Body of pancreas (tissue), 4 donors: ENCODE data around the gene EPB41L5. TPM values are rescaled to one million over a fixed set of nuclear protein-coding genes. Genes with fewer than 3 reads are reported as not detected.

ENCODE experiments used
- ATAC-seq: fragments of 150-250 bp; one replicate; pipeline ENCODE4 v1.9.1; 2016
- DNase-seq, 4 donors: peaks; one replicate each; pipeline ENCODE4 v3.0.0-alpha.2; 2019
- H3K27ac ChIP-seq, 4 donors: fragments of 200-600 bp; sonication (generic); 1 replicate in 3 of 4; 2 replicates in 1 of 4; pipeline versions ENCODE4 v1.5.1 to v1.6.1; 2016 to 2019; ENCODE audit warnings: mild to moderate bottlenecking in 1 of 4, mixed read lengths in 1 of 4, moderate library complexity in 1 of 4
- H3K27me3 ChIP-seq, 2 donors: fragments of 200-600 bp; sonication (generic); one replicate each; pipeline ENCODE4 v1.6.0; 2016; ENCODE audit warnings: mild to moderate bottlenecking in 1 of 2
- H3K36me3 ChIP-seq, 2 donors: fragments of 200-600 bp; sonication (generic); replicated peaks in 1 of 2; 2 replicates each; pipeline ENCODE4 v1.5.1; 2016; ENCODE audit warnings: low read depth in 2 of 2; ENCODE audit not compliant: insufficient read depth in 1 of 2
- H3K4me1 ChIP-seq: fragments of 200-600 bp; sonication (generic); one replicate; pipeline ENCODE4 v1.6.0; 2016
- H3K4me3 ChIP-seq, 2 donors: fragments of 200-600 bp; sonication (generic); 1 replicate in 1 of 2; 2 replicates in 1 of 2; pipeline ENCODE4 v1.5.1; 2016 to 2019
- H3K9me3 ChIP-seq, 3 donors: fragments of 200-600 bp; sonication (generic); 1 replicate in 2 of 3; 2 replicates in 1 of 3; pipeline ENCODE4 v1.5.1; 2016
- POLR2A ChIP-seq, 3 donors: fragments of 450-650 bp; IDR thresholded peaks; one replicate each; pipeline ENCODE4 v1.6.1; 2016; ENCODE audit warnings: antibody characterized with exemption in 3 of 3, mild to moderate bottlenecking in 2 of 3
- WGBS, 2 donors: methylation state at CpG; one replicate each; pipeline ENCODE4 v1.1.5; 2017; 5-methylcytosine and 5-hydroxymethylcytosine counted together
- intact Hi-C: fragments of 100-400 bp; cut with DNase I; formaldehyde crosslinking; loops from one replicate; pipeline ENCODE4 v1.15.1; 2023
- total RNA-seq, 2 donors: library from RNA; depleted of rRNA; stranded (reverse); fragments of >200 nt; gene quantifications; one replicate each; pipeline ENCODE4 v1.1.0, GENCODE V29; 2016
- TF ChIP-seq, protein P1 (sequence below), 7 experiments: fragments of 450-650 bp in 4 of 7; fragments of 200-600 bp in 3 of 7; sonication (generic) in 3 of 7; IDR thresholded peaks; one replicate each; pipeline ENCODE4 v1.5.1; 2016 to 2019; ENCODE audit warnings: antibody characterized with exemption in 7 of 7

Gene EPB41L5
- total RNA-seq, 2 donors from 2014 or later: 27.2 to 32.6 TPM

DNA sequence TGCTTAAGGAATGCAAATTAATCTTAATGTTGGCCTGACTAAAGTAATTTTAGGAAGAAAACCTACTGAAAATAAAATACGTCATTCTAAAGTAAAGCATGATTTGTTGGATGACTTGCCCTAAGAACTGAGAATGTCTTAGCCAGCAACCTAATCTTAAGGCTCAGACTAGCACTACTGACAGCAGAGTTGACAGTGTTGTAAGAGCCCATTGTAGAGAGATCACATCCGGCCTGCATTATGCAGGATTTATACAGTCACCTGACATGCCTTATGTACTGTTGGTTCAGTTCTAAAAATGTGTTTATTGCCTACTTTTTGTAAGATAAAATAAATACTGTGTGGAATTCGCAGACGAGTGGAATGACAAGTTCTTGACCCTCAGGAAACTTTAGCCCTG lies 128.0 kb downstream of the EPB41L5 start:
- WGBS, 2 donors: 81 to 90% methylated on average over 4 of the region's 4 CpGs
- H3K27ac ChIP-seq: no peak overlapping the region
- DNase-seq (no peak), ATAC-seq (no peak)
- peaks cover 0 to 2% of the 10 kb centered on the region in 2 donors for H3K36me3 ChIP-seq
- no peaks in the 10 kb centered on the region for H3K9me3 ChIP-seq
- TF ChIP-seq, protein P1, sequence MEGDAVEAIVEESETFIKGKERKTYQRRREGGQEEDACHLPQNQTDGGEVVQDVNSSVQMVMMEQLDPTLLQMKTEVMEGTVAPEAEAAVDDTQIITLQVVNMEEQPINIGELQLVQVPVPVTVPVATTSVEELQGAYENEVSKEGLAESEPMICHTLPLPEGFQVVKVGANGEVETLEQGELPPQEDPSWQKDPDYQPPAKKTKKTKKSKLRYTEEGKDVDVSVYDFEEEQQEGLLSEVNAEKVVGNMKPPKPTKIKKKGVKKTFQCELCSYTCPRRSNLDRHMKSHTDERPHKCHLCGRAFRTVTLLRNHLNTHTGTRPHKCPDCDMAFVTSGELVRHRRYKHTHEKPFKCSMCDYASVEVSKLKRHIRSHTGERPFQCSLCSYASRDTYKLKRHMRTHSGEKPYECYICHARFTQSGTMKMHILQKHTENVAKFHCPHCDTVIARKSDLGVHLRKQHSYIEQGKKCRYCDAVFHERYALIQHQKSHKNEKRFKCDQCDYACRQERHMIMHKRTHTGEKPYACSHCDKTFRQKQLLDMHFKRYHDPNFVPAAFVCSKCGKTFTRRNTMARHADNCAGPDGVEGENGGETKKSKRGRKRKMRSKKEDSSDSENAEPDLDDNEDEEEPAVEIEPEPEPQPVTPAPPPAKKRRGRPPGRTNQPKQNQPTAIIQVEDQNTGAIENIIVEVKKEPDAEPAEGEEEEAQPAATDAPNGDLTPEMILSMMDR (IDR thresholded peaks at IDR 0.05): no peak
- no peak for TF ChIP-seq POLR2A (IDR thresholded peaks at IDR 0.05)
- no peaks in the 10 kb centered on the region for H3K4me1 ChIP-seq
- intact Hi-C loops: no loop called here
- no peak overlapping the region for H3K4me3 ChIP-seq
- no peaks in the 10 kb centered on the region for H3K27me3 ChIP-seq

DNA sequence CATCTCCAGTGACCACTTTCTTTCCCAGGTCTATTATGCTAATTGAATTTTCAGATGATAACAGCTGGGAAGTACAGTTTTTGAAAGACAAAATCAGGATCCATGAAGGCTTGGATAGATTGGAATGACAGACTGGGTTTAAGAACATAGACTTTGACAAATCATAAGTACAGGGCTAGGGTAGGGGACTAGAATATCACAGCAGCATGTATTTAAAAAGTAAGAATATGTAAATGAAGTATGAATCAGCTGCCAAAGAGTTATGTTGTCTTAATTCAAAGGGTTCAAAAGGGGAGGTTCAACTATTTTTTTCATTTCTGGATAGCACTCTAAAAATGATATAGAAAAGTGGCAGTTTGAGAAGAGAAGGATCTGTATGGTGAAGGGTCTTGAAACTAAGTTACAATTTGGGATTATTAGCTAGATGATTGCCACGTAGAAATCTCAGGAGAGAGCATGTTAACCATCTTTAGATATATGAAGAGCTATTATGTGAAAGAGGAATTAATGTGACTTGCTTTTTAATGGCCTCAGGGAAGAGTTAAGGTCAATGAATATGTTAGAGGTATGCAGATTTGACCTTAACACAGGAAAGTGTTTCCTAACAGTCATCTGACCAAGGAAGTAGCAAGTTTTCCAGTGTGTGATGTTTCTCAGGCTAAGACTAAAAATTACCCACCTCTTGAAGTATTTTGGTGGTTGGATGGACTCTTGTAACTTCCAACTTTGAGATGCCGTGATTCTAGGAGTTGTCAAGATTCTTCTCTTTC lies 128.6 kb downstream of the EPB41L5 start:
- ATAC-seq (no peak), DNase-seq (no peak)
- Histone ChIP-seq H3K27ac (no peak overlapping the region), H3K4me3 (no peak overlapping the region), H3K36me3 (peaks cover 0 to 2% of the 10 kb centered on the region in 2 donors), H3K4me1 (peaks cover 4% of the 10 kb centered on the region), H3K27me3 (no peaks in the 10 kb centered on the region), H3K9me3 (no peaks in the 10 kb centered on the region)
- WGBS, 2 donors: 93 to 97% methylated on average over 2 of the region's 2 CpGs
- TF ChIP-seq, protein P1 (IDR thresholded peaks at IDR 0.05): no peak
- no peak for TF ChIP-seq POLR2A (IDR thresholded peaks at IDR 0.05)
- intact Hi-C loops: no loop called here

DNA sequence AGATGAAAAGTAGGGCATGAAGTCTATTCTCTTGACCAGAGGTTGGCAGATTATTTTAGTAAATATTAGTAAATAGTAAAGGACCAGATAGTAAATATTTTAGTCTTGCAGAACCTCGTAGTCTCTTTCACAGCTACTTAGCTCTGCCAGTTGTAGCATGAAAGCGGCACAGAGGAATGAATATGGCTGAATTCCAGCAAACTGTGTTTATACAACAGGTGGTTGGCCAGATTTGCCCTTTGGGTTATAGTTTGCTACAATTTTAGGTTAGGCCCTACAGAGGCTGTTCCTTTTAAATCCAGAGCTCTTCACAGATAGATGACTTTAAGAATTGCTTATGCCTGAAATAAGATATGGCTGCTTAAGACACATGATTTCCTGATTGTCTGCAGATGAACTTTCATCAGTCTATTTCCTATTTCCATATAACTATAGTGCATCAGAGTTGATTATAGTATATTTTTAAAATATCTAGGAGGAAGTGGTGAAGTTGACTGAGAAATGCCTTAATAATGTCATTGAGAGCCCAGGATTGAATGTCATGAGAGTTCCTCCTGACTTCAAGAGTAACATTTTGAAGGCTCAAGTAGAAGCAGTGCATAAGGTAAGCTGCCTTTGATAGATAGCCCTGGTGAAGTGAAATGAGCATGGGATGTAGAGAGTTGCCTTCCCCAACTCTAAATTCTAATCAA lies 129.8 kb downstream of the EPB41L5 start:
- Histone ChIP-seq H3K27ac (no peak overlapping the region), H3K36me3 (peaks cover 2 to 4% of the 10 kb centered on the region in 2 donors), H3K4me3 (no peak overlapping the region), H3K9me3 (no peaks in the 10 kb centered on the region), H3K4me1 (peaks cover 6% of the 10 kb centered on the region), H3K27me3 (no peaks in the 10 kb centered on the region)
- no peak for ATAC-seq
- intact Hi-C loops: no loop called here
- TF ChIP-seq, protein P1 (IDR thresholded peaks at IDR 0.05): no peak
- no peak for TF ChIP-seq POLR2A (IDR thresholded peaks at IDR 0.05)
- WGBS, 2 donors: 45 to 58% methylated on average over 2 of the region's 2 CpGs
- DNase-seq: peak in 1 of 4 donors; percentile 6

DNA sequence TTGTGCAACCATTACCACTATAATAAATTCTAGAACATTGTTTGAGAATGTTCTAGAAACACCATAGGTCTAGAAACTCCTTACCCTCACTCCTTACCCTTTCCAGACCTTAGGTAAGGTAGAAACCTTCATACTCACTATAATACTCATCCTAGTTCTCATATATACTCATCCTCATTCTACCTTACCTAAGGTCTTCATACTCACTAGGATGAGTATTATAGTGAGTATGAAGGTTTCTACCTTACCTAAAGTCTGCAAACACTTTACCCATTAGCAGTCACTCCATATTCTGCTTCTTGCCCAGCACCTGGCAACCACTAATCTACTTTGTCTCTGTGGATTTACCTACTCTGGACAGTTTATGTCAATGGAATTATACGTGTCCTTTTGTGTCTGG lies 135.4 kb downstream of the EPB41L5 start:
- ATAC-seq: no peak

More for the DNA sequence above, 135.4 kb downstream of the EPB41L5 start:
- H3K4me1 ChIP-seq: peaks cover 6% of the 10 kb centered on the region
- H3K27me3 ChIP-seq: no peaks in the 10 kb centered on the region
- no peak for DNase-seq
- no peak overlapping the region for H3K27ac ChIP-seq
- peaks cover 0 to 6% (median 0%) of the 10 kb centered on the region in 3 donors for H3K9me3 ChIP-seq
- intact Hi-C loops: no loop called here
- H3K4me3 ChIP-seq: no peak overlapping the region
- peaks cover 1 to 4% of the 10 kb centered on the region in 2 donors for H3K36me3 ChIP-seq
- WGBS, 2 donors: 90 to 95% methylated on average over 1 of the region's 1 CpG
- TF ChIP-seq, protein P1 (IDR thresholded peaks at IDR 0.05): no peak
- TF ChIP-seq POLR2A (IDR thresholded peaks at IDR 0.05): no peak
